ENCODE measurements around the gene CCNI2. TPM values are rescaled to one million over a fixed set of nuclear protein-coding genes. Genes with fewer than 3 reads are reported as not detected.

CCNI2 gene
- total RNA-seq, 1 donor from 2014 or later, result not detected

- H3K4me3 ChIP-seq, result no peak overlapping the region
Observed at GRCh38 chr5:132760601-132761317, 13.5 kb downstream of the CCNI2 start.

GRCh38 chr5:132761321-132762240 is 14.4 kb downstream of the CCNI2 start:
- Histone ChIP-seq H3K4me1 (no peaks in the 10 kb centered on the region), H3K27me3 (no peaks in the 10 kb centered on the region), H3K27ac (no peak overlapping the region), H3K4me3 (no peak overlapping the region), H3K36me3 (peaks cover 77 to 81% of the 10 kb centered on the region in 2 donors), H3K9me3 (no peaks in the 10 kb centered on the region)
- intact Hi-C loops (cut with DNase I), result no loop called here
- no peak for TF ChIP-seq CTCF (IDR thresholded peaks at IDR 0.05)
- peak in 1 of 2 donors; percentile 54 for DNase-seq (ENCODE audit: low spot score in 2 of 2)

More at GRCh38 chr5:132760601-132761317, 13.5 kb downstream of the CCNI2 start:
- Histone ChIP-seq H3K27ac (no peak overlapping the region), H3K4me1 (no peaks in the 10 kb centered on the region), H3K27me3 (no peaks in the 10 kb centered on the region), H3K9me3 (no peaks in the 10 kb centered on the region), H3K36me3 (peaks cover 77 to 81% of the 10 kb centered on the region in 2 donors)
- intact Hi-C loops (cut with DNase I), result no loop called here
- TF ChIP-seq CTCF (IDR thresholded peaks at IDR 0.05), result no peak
- no peak for DNase-seq (ENCODE audit: low spot score in 2 of 2)

GRCh38 chr5:132762246-132763000 is 15.2 kb downstream of the CCNI2 start:
- intact Hi-C loops (cut with DNase I), result no loop called here
- peaks cover 5% of the 10 kb centered on the region in 2 donors for H3K4me1 ChIP-seq
- peak in 1 of 2 donors; percentile 43 for DNase-seq (ENCODE audit: low spot score in 2 of 2)
- H3K27ac ChIP-seq, result no peak overlapping the region
- H3K4me3 ChIP-seq, result no peak overlapping the region
- peaks cover 77 to 78% of the 10 kb centered on the region in 2 donors for H3K36me3 ChIP-seq
- no peaks in the 10 kb centered on the region for H3K27me3 ChIP-seq
- H3K9me3 ChIP-seq, result no peaks in the 10 kb centered on the region
- TF ChIP-seq CTCF (IDR thresholded peaks at IDR 0.05), result no peak

GRCh38 chr5:132763181-132764036 is 16.2 kb downstream of the CCNI2 start:
- Histone ChIP-seq H3K27me3 (no peaks in the 10 kb centered on the region), H3K27ac (no peak overlapping the region), H3K9me3 (no peaks in the 10 kb centered on the region), H3K4me1 (peaks cover 11% of the 10 kb centered on the region in 2 donors), H3K36me3 (peaks cover 68 to 69% of the 10 kb centered on the region in 2 donors), H3K4me3 (no peak overlapping the region)
- intact Hi-C loops (cut with DNase I), result no loop called here
- TF ChIP-seq CTCF (IDR thresholded peaks at IDR 0.05), result no peak
- DNase-seq (ENCODE audit: low spot score in 2 of 2), result peak in 1 of 2 donors; percentile 28

All from ascending aorta (tissue), 2 donors.